Measurements from ENCODE around the gene RPL14.
A peak's percentile ranks its signal among the peaks of the same experiment; 100 is the strongest.
"Not testable (repeated sequence)": the region's sequence is repeated elsewhere in the genome, so short reads cannot be mapped to it uniquely, and the experiment has no call there.

RPL14 gene

DNA sequence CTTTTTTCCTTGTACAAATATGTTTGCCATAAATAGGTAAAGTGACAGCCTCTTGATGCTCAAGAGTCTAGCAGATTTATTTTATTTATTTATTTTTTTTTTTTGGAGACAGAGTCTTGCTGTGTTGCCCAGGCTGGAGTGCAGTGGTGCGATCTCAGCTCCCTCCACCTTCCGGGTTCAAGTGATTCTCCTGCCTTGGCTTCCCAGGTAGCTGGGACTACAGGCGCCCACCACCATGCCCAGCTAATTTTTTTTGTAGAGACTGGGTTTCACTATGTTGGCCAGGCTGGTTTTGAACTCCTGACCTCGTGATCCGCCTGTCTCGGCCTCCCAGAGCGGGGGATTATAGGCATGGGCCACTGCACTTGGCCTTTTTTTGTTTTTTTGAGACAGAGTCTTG lies 5.7 kb downstream of the RPL14 start:
- DNase-seq, result not testable (repeated sequence)

DNA sequence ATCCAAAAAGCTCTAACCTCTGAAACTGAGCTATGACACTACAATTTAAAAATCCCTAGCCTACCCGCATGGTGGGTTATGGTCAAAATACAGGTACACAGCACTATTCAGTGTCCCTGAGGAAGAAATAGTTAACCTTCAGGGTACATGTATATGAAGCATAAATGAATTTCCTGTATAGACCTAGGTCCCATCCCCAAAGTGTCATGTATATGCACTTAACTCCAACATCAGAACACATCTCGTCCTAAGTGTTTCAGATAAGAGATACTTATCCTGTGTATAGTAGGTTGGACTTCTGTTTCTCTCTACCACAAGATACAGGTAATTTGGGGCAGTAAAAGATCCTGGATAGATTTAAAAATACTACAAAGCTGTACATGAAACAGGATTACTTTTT lies 6.4 kb downstream of the RPL14 start:
- DNase-seq, result no peak

DNA sequence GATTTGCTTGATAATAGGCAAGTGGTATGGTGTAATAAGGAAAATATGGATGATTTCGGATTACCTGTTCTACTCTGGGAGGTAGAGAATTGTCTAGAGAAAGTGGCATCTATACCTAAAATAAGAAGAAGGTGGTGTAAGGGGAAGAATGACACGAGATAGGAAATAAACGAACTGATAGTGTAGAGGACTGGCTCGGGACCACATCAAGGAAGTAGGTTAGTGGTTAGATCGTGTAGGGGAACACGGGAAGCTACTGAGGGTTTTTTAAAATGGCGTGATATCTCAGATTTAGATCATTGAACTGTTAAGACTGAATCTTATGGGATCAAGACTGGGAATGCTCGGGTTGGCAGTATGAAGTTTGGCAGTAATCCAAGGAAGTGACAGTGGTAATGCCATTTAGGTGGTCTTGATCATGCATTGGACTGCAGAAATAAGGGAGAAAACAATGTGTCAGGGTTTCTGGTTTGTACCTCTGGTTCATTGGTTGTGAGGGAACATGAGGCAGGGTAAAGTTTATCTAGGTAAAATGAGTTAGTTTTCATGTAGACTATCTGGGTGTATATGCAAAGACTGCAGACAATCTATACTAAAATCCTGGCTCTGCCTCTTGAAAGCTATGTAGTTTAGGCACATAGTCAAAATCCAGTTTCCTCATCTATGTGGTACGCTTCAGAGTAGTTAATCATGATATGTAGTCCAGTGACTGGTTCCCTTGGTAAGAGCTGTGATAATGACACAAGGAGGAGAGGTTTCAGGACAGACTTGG lies 7.4 kb downstream of the RPL14 start:
- no peak for DNase-seq

DNA sequence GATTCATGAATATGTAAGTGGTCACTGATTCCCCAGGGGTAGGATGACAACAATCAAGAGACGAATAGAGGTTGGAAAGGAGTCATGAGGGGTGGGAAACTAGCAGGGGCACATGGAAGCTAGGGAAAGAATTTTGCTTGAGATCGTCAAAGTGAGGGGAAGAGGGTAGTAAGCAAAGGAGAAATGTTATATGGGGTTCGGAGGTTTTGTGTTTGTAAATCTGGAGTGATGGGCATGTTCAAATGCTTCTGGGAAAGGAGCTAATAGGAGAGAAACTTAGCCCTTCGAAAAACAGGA lies 7.9 kb downstream of the RPL14 start:
- no peak for DNase-seq

DNA sequence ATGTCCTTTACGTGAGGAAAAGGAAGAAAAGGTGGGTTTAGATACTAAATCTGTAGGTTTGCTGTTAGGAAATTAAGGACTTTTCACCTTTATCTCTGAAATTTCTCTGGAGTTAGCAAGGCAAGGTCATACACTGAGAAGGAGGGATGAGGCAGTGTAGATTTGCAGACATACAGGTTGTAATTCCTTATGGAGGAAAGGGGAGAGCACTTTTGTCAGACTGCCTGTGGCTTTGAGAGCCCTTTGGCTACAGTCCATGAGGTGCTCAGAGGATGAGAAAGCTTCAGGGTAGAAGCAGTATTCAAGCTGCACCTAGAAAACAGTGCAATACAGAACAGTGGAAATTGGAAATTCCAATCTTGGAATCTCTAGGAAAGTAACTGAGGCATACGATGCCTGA lies 8.3 kb downstream of the RPL14 start:
- DNase-seq, result no peak

DNA sequence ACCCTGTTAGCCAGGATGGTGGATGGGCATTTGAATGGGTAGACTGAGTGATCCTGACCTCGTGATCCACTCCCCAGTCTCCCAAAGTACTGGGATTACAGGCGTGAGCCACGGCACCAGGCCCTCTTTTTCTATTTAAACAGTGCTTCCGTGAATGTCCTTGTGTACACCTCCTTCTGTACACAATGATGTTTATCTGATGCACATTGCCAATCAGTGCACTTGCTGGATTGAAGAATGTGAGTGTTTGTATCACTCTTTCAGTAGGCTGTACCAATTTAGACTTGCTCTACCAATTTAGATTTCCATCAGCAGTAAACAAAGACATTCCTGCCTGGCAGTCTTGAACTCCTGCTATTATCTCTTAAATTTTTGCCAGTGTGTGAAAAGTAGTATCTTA lies 10.9 kb downstream of the RPL14 start:
- DNase-seq, result no peak

DNA sequence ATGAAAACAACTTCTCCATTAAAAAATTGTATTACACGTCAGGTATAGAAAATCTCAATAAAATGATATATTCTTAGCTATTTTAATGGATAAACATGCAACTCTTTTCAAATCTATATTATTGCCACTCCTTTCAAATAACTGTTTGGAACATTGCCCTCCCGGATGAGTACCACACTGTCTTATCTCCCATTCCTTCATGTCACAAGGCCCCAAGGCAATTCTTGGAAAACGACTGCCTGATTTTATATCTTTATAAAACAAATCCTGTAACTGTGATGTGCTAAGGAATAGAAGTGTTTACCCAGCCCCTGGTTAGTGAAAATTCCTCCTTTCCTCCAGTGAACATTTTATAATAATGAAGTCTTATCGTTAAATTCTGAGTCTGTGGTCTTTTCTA lies 13.6 kb downstream of the RPL14 start:
- no peak for DNase-seq

DNA sequence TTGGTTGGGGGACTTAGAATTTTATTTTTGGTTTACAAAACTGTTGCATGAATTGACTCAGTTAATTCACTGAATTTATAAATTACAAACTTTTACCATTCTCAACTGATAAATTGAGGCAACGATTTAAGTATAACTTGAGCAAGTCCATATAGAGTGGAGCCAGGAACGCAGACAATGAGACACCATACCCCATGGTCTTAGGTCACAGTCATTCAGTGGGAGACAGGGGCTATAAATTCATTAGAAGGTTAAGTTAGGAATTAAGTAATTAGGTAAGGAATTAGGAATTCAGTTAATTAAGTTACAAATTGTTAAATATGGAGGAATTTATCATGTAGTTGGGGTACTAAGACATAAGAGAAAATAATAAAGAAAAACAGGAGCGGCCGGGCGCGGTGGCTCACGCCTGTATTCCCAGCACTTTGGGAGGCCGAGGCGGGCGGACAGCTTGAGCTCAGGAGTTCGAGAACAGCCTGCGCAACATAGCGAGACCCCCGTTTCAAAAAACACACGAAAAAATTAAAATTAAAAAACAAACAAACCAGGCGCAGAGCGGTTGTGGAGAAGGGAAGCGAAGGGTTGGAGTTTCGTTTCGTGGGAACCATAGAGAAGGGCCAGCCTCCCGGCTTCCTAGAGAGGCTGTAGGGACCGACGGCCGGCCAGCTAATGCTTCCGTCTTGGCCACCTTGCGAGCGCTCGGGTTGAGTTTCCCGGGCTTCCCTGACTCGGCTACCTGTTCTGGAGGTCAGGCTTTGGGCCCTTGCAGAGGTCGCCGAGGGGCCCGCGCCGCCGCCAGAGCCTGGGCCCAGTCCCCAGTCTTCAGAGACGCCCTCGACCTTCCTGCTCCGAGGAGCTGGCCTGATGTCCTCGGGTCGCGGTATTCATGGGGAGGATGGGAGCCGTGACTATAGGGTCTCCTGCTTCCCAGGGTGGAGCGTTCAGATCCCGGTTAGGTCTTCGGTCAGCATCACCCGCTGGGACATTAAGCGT lies 19.6 kb downstream of the RPL14 start, which contains the start of gene ZNF619:
Gene ZNF619, plus strand, starts transcription at position 645 of the 993 bp plus-strand sequence. CDS start 858 bp downstream, outside the sequence.
- peak in 56 of 58 donors; percentile 2 to 70 (median 38) for DNase-seq

DNA sequence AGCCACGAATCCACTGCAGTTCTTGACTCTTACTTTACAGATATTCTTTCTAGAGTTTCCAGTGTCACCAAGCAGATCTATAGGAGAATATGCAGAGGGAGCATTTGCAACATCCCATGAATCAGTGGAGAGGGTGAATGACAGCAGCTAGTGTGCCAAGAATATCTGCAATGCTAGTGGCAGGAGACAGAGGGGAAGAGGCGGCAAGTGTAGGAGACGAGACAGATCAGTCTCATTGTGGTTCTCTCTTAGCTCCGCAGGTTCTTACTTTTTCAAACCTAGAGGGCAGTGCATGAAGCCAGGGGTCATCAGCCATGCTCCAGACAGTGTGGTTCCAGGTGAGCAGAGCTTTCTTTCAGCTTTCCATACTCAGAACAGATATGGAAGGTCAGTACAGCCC lies 20.5 kb downstream of the RPL14 start:
- peak in 13 of 58 donors; percentile 1 to 26 (median 3) for DNase-seq

DNA sequence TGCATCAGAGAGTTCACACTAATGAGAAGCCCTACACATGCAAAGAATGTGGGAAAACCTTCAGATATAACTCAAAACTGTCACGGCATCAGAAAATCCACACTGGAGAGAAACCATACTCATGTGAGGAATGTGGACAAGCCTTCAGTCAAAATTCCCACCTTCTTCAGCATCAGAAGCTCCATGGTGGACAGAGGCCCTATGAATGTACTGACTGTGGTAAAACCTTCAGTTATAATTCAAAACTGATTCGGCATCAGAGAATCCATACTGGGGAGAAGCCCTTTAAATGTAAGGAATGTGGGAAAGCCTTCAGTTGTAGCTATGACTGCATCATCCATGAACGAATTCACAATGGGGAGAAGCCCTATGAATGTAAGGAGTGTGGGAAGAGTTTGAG lies 30.0 kb downstream of the RPL14 start:
- no peak for DNase-seq

DNA sequence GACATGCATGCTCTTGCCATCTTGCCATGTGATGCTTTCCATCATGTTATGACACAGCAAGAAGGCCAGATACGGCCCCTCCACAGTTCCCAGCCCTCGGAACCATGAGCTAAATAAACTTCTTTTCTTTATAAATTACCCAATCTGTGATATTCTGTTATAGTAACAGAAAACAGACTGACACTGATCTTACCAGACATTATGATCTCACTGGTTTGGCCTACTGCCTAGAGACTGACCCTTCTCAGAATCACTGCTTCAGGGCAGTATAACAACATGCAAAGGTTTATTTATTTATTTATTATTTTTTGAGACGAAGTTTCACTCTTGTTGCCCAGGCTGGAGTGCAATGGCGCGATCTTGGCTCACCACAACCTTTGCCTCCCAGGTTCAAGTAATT lies 33.8 kb downstream of the RPL14 start:
- DNase-seq, result no peak

DNA sequence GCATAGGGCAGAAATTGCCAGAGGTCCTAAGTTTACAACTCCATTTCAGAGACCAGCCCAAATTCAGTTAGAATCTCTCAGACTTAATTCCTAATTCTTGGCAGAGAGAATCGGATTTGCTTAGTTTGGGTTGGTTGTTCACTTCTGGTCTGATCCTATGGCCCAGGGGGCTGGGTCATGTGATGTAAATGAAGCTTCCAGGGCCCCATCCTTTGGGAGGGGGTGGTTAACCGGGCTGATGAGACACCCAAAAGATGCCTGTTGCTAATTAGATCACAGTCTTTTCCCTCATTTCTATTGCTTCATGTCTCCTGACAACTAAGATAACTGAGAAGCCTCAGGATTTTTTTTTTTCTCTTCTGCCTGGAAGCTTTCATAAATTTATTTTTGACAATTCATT lies 37.6 kb downstream of the RPL14 start:
- no peak for DNase-seq

DNA sequence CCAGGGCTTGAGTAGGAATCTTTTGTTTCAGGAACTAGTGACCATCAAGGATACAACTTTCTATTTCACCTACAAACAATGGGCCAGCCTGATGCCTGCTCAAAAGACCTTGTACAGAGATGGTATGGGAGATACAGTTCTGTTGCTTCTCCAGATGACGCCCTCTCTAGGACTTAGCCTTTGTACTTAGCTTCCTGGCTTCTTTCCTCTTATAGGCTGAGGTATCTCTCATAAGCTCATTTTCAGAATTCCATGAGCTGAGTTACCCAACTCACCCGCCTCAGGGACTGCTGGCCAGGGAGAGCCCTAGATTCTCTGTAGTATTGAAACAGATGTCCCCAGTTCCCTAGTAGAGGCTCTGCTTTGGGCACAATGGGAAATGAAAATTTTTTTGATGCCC lies 40.1 kb downstream of the RPL14 start:
- DNase-seq, result no peak

DNA sequence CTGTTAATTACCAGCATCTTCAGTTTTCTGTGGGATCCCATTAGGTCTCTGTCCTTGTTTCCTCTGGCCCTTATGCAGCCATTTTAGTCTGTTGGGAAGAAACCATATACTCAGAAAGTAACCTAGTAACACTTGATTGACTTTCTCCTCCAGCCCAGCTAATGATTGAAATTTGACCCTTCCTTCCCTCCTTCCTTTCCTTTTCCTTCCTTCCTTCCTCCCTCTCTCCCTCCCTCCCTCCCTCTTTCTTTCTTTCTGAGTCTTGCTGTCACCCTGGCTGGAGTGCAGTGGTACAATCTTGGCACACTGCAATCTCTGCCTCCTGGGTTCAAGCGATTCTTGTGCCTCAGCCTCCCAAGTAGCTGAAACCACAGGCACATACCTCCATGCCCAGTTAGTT lies 42.8 kb downstream of the RPL14 start:
- DNase-seq, result no peak

DNA sequence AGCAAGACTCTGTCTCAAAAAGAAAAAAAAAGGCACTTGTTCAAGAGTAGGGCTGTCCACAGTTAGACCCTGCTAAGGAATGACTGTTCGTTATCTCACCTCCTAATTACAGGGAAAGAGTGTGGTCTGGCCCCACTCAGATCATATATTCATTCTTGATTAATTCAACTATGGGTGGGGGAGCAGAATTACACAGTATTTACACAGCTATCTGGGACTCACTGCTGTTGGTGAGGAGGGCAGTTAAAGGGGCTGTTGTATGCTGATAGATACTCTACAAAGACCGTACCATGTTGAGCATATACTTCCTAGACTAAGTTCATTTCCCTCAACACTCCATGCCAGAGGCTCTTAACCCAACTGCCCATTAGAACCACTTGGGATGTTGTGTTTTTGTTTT lies 44.9 kb downstream of the RPL14 start:
- no peak for DNase-seq

DNA sequence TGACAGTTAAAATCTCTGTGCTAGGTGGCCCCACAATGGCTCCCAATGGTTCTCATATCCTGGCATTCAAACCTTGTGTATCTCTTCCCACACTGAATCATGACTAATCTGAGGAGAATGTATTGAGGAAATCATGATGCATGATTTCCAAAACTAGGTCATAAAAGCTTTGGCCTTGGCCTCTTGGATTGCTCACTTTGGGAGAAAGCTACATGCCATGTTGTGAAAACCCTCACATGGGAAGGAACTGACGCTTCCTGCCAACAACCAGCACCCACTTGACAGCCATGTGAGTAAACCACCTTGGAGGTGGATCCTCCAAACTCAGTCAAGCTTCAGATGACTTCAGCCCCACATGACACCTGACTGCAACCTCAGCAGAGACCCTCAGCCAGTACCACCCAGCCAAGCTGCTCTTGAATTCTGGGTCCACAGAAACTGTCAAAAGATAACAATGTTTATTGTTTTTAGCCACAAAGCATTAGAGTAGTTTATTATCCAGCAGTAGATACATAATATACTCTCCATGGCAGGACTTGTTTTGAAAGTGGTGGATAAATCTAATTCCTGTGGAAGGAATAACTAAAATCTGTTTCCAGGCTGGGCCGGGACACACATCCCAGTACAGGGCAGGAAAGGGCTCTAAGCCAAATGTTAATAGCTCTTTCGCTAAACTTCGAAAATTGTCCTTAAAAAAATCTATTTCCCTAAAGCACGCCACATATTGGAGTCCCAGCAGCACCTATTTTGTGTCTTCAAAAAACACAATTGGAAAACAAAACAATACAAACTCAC lies 47.7 kb downstream of the RPL14 start:
- DNase-seq, result peak in 1 of 58 donors; percentile 1

DNA sequence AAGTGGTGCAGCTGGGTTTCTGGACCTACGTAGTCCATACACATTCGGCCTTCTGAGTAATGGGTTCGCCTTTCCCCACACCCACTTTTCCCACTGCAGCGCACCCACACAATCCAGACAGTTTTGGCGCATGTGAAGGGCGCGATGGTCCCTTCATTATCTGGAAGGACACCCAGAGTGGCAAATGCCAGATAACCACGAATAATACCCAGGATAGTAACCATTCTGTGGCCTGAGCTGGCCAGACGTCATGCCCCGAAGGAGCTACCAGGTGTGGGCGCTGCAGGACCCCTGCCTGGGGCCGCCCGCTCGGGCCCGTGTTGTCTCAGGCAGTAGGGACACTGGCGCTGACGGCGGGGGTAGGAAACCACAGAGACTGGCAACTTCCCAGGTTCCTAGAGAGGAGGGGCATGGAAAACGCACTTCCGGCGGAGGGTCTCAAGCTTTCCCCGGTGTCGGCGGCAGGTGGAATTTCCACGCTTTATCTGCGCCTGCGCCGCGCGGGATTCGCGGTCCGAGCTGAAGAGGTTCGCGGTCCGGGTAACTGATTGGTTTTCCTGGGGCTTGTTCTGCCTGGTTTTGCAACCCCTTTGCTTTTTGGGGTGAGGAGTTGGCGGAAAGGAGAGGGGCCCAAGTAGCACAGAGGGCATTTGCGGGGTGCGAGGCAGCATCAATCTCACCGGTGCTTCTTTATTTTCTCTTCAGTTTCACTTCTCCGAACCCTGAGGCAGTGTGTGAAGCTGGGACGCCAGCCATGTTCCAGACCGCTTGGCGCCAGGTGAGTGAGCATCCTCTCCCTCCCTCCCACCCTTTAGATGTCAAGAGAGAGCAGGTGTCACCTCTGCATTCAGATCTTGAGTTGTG lies 48.7 kb downstream of the RPL14 start, which contains the start of gene ZNF620:
Gene ZNF620, plus strand, starts transcription at position 441 of the 864 bp plus-strand sequence. Its CDS starts 314 bp downstream, at position 755.
- DNase-seq, result peak; percentile 12 to 88 (median 65)

DNA sequence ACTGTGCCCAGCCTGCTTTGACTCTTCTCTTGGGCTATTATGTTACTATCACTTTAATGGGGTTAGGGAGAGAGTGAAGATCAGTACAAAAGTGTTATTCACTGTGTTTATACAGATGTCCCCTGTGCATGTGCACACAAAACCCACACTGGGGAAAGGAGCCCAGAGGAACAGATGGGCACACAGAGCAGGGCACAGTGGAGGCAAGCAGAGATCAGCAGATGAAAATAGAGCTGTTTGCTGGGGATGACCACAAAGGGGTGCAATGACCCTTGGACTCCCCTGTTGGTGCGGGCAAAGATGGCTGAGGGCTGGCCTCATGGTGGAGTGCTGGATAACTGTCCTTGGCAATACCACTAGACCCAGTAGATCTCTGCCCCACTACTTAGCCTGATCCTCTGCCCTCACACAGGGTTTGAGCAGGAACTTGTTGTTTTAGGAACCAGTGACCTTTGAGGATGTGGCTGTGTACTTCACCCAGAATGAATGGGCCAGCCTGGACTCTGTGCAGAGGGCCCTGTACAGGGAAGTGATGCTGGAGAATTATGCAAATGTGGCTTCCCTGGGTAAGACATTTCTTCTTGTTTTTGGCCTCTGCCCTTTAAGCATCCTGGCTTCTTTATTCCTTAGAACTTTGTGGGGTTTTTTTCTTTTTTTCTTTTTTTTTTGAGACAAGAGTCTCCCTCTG lies 54.0 kb downstream of the RPL14 start:
- peak in 6 of 58 donors; percentile 2 to 27 (median 10) for DNase-seq

DNA sequence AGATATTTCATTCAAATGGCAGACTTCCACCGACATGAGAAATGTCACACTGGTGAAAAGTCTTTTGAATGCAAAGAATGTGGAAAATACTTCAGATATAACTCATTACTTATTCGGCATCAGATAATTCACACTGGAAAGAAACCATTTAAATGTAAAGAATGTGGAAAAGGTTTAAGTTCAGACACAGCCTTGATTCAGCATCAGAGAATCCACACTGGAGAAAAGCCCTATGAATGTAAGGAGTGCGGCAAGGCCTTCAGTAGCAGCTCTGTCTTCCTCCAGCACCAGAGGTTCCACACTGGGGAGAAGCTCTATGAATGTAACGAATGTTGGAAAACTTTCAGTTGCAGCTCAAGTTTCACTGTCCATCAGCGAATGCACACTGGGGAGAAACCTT lies 59.1 kb downstream of the RPL14 start:
- DNase-seq, result no peak

DNA sequence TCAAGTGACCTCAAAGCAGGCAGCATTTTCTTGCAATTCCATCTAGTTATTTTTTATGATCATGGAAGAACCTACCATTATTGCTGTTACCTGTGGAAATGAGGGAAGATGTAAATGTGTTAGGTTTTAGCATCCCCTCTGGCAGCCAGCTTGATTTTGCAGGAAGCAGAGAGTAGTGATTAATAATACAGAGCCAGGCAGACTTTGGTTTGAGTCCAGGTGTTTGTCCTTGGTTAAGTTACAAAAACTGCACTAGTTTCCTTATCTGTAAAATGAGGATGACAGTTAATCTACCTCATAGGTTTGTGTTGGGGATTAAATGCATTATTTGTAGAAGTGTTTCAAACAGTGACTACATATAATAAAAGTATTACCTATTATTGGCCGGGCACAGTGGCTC lies 60.9 kb downstream of the RPL14 start:
- DNase-seq, result no peak

Data from anterior cingulate cortex (tissue), 58 donors.